Measurements from ENCODE around the gene HSD11B2. TPM values are rescaled to one million over a fixed set of nuclear protein-coding genes. Genes with fewer than 3 reads are reported as not detected.

The HSD11B2 gene
- total RNA-seq, 1 experiment from 2014 or later, result 33.4 TPM

DNA sequence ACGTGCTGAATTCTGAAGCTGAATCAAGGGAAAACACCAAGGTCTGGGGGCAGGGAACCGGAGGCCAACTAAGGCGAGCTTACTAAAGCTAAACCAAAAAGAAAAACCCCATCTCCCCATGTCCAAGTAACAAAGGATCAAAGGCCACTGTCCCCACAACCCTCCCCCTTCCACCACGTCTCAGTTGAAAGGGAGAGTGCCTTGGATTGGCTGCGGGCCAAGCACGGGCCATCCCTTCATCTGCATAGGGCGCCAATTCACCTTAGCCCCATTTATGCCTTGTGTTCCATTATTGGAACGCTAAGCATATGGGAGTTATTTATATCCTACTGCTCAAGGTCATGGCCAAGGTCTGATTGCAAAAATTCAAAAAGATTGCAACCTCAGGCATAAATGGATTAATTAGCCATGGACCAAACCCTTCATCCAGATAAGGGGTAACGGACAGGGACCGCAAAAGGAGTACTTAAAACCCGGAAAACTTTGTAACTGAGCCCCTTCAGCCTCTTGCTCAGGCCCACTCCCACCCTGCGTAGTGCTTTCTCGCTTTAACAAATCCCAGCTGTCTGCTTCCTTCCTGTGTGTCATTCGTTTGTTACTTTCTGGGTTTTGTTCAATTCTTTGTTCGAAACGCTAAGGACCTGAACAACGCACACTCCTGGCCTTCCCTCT is 50.8 kb downstream of the HSD11B2 start:
- Mint-ChIP-seq H3K4me3 (peak overlapping the region; percentile 98), H3K27ac (peak overlapping the region; percentile 97), H3K27me3 (ENCODE audit: low read depth) (peaks cover 43% of the 10 kb centered on the region), H3K9me3 (no peaks in the 10 kb centered on the region), H3K4me1 (peaks cover 5% of the 10 kb centered on the region), H3K36me3 (no peaks in the 10 kb centered on the region)
- ATAC-seq, result no peak; the same call in 1 of the 2 replicates
- POLR2A ChIA-PET, result interaction anchor here (0.5 to 1.8 kb wide), 4 partner anchors 32 to 363 kb away, joined by 3 to 4 read pairs (median 3); no protein-coding TSS in a partner anchor
- DNase-seq (ENCODE audit: low spot score), result no peak
- CTCF ChIA-PET, result interaction anchor here (0.6 to 6.0 kb wide), 47 partner anchors 8 to 521 kb away, joined by 3 to 70 read pairs (median 5); partner anchors contain the start of genes ACD, C16orf86, CARMIL2 and CES3
- TF ChIP-seq EMX1 (CRISPR knock-in tag; IDR thresholded peaks at IDR 0.05) (no peak), TEAD4 (CRISPR knock-in tag; IDR thresholded peaks at IDR 0.05) (no peak), NFE2L1 (CRISPR knock-in tag; IDR thresholded peaks at IDR 0.05) (0 out of 2 replicates have a peak, but pooled peaks have one; percentile 48), ZNF121 (CRISPR knock-in tag; IDR thresholded peaks at IDR 0.05) (no peak), TCF7 (CRISPR knock-in tag; IDR thresholded peaks at IDR 0.05; ENCODE audit: low read depth) (no peak), FOXP1 (CRISPR knock-in tag; IDR thresholded peaks at IDR 0.05; ENCODE audit: borderline replicate concordance) (no peak), IRF2 (CRISPR knock-in tag; IDR thresholded peaks at IDR 0.05; ENCODE audit: borderline replicate concordance, low read depth) (no peak), ZNF423 (CRISPR knock-in tag; IDR thresholded peaks at IDR 0.05) (no peak), SOX15 (CRISPR knock-in tag; IDR thresholded peaks at IDR 0.05) (no peak), ZNF317 (CRISPR knock-in tag; IDR thresholded peaks at IDR 0.05; ENCODE audit: borderline replicate concordance, low read depth) (no peak), ESRRA (CRISPR knock-in tag; IDR thresholded peaks at IDR 0.05; ENCODE audit: borderline replicate concordance) (no peak)
- TF ChIP-seq, protein P1, sequence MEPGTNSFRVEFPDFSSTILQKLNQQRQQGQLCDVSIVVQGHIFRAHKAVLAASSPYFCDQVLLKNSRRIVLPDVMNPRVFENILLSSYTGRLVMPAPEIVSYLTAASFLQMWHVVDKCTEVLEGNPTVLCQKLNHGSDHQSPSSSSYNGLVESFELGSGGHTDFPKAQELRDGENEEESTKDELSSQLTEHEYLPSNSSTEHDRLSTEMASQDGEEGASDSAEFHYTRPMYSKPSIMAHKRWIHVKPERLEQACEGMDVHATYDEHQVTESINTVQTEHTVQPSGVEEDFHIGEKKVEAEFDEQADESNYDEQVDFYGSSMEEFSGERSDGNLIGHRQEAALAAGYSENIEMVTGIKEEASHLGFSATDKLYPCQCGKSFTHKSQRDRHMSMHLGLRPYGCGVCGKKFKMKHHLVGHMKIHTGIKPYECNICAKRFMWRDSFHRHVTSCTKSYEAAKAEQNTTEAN (CRISPR knock-in tag; IDR thresholded peaks at IDR 0.05), result no peak
- TF ChIP-seq, protein P2, sequence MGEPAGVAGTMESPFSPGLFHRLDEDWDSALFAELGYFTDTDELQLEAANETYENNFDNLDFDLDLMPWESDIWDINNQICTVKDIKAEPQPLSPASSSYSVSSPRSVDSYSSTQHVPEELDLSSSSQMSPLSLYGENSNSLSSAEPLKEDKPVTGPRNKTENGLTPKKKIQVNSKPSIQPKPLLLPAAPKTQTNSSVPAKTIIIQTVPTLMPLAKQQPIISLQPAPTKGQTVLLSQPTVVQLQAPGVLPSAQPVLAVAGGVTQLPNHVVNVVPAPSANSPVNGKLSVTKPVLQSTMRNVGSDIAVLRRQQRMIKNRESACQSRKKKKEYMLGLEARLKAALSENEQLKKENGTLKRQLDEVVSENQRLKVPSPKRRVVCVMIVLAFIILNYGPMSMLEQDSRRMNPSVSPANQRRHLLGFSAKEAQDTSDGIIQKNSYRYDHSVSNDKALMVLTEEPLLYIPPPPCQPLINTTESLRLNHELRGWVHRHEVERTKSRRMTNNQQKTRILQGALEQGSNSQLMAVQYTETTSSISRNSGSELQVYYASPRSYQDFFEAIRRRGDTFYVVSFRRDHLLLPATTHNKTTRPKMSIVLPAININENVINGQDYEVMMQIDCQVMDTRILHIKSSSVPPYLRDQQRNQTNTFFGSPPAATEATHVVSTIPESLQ (CRISPR knock-in tag; IDR thresholded peaks at IDR 0.05), result no peak
- TF ChIP-seq, protein P3, sequence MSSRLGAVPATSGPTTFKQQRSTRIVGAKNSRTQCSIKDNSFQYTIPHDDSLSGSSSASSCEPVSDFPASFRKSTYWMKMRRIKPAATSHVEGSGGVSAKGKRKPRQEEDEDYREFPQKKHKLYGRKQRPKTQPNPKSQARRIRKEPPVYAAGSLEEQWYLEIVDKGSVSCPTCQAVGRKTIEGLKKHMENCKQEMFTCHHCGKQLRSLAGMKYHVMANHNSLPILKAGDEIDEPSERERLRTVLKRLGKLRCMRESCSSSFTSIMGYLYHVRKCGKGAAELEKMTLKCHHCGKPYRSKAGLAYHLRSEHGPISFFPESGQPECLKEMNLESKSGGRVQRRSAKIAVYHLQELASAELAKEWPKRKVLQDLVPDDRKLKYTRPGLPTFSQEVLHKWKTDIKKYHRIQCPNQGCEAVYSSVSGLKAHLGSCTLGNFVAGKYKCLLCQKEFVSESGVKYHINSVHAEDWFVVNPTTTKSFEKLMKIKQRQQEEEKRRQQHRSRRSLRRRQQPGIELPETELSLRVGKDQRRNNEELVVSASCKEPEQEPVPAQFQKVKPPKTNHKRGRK (CRISPR knock-in tag; IDR thresholded peaks at IDR 0.05; ENCODE audit: borderline replicate concordance), result peak; percentile 54; the same call in 1 of the 2 replicates
- TF ChIP-seq, protein P4, sequence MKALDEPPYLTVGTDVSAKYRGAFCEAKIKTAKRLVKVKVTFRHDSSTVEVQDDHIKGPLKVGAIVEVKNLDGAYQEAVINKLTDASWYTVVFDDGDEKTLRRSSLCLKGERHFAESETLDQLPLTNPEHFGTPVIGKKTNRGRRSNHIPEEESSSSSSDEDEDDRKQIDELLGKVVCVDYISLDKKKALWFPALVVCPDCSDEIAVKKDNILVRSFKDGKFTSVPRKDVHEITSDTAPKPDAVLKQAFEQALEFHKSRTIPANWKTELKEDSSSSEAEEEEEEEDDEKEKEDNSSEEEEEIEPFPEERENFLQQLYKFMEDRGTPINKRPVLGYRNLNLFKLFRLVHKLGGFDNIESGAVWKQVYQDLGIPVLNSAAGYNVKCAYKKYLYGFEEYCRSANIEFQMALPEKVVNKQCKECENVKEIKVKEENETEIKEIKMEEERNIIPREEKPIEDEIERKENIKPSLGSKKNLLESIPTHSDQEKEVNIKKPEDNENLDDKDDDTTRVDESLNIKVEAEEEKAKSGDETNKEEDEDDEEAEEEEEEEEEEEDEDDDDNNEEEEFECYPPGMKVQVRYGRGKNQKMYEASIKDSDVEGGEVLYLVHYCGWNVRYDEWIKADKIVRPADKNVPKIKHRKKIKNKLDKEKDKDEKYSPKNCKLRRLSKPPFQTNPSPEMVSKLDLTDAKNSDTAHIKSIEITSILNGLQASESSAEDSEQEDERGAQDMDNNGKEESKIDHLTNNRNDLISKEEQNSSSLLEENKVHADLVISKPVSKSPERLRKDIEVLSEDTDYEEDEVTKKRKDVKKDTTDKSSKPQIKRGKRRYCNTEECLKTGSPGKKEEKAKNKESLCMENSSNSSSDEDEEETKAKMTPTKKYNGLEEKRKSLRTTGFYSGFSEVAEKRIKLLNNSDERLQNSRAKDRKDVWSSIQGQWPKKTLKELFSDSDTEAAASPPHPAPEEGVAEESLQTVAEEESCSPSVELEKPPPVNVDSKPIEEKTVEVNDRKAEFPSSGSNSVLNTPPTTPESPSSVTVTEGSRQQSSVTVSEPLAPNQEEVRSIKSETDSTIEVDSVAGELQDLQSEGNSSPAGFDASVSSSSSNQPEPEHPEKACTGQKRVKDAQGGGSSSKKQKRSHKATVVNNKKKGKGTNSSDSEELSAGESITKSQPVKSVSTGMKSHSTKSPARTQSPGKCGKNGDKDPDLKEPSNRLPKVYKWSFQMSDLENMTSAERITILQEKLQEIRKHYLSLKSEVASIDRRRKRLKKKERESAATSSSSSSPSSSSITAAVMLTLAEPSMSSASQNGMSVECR (CRISPR knock-in tag; IDR thresholded peaks at IDR 0.05; ENCODE audit: borderline replicate concordance), result no peak
- TF ChIP-seq, protein P5, sequence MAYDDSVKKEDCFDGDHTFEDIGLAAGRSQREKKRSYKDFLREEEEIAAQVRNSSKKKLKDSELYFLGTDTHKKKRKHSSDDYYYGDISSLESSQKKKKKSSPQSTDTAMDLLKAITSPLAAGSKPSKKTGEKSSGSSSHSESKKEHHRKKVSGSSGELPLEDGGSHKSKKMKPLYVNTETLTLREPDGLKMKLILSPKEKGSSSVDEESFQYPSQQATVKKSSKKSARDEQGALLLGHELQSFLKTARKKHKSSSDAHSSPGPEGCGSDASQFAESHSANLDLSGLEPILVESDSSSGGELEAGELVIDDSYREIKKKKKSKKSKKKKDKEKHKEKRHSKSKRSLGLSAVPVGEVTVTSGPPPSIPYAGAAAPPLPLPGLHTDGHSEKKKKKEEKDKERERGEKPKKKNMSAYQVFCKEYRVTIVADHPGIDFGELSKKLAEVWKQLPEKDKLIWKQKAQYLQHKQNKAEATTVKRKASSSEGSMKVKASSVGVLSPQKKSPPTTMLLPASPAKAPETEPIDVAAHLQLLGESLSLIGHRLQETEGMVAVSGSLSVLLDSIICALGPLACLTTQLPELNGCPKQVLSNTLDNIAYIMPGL (CRISPR knock-in tag; IDR thresholded peaks at IDR 0.05), result no peak
- TF ChIP-seq, protein P6, sequence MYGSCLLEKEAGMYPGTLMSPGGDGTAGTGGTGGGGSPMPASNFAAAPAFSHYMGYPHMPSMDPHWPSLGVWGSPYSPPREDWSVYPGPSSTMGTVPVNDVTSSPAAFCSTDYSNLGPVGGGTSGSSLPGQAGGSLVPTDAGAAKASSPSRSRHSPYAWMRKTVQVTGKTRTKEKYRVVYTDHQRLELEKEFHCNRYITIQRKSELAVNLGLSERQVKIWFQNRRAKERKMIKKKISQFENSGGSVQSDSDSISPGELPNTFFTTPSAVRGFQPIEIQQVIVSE (CRISPR knock-in tag; IDR thresholded peaks at IDR 0.05; ENCODE audit: borderline replicate concordance), result no peak
